Mucosa of descending colon (tissue), 3 donors: ENCODE measurements around the gene ATG7. TPM values are rescaled to one million over a fixed set of nuclear protein-coding genes. Genes with fewer than 3 reads are reported as not detected.

Experiments
- ATAC-seq: fragments of 200-7000 bp; cut with Tn5 transposase; one replicate; pipeline ENCODE4 v1.9.1; 2020; ENCODE audit warnings: mild to moderate bottlenecking, moderate library complexity
- DNase-seq, 3 donors: peaks; one replicate each; pipeline ENCODE4 v3.0.0-alpha.2; 2020
- H3K36me3 ChIP-seq: fragments of 200-600 bp; one replicate; pipeline ENCODE4 v1.8.0; 2021; ENCODE audit warnings: low read depth, mild to moderate bottlenecking
- H3K4me1 ChIP-seq: fragments of 200-600 bp; one replicate; pipeline ENCODE4 v1.8.0; 2021; ENCODE audit warnings: low read depth, mild to moderate bottlenecking
- H3K4me3 ChIP-seq: fragments of 200-600 bp; one replicate; pipeline ENCODE4 v1.8.0; 2021; ENCODE audit warnings: mild to moderate bottlenecking
- H3K9me3 ChIP-seq: fragments of 200-600 bp; one replicate; pipeline ENCODE4 v1.8.0; 2021; ENCODE audit warnings: mild to moderate bottlenecking
- CTCF ChIP-seq: fragments of 200-600 bp; IDR thresholded peaks from one replicate; pipeline ENCODE4 v1.8.0; 2022; ENCODE audit warnings: antibody characterized with exemption, mild to moderate bottlenecking
- intact Hi-C, 2 donors: fragments of 100-400 bp; cut with DNase I in 1 of 2; cut with micrococcal nuclease in 1 of 2; formaldehyde crosslinking; loops; one replicate each; pipeline versions ENCODE4 v1.11.0 to v1.11.1; 2022; cut with DNase I, micrococcal nuclease
- total RNA-seq, 3 donors: library from RNA; stranded (reverse); fragmentation: NEBNext Ultra II Directional in 2 of 3; extraction: Animal tissue kit (Norgen Biotek cat#: 25700) in 2 of 3; gene quantifications; one replicate each; pipeline versions ENCODE4 v1.2.1 to v1.2.4, GENCODE V29; 2021 to 2023
- donor health status: DM: no; HTN: no; CAD: no; lungs with moderate emphysema.
- donor health status: DM: no; HTN: no; CAD: no.
- donor health status: DM: no; HTN: yes; CAD: no.

ATG7 gene
- total RNA-seq, 3 donors from 2014 or later = 40.4 to 49.6 (median 43.3) TPM

- H3K36me3 ChIP-seq = no peaks in the 10 kb centered on the region
- ATAC-seq (peak; percentile 77), DNase-seq (peak in 1 of 3 donors; percentile 27)
- intact Hi-C loops = no loop called here
- H3K9me3 ChIP-seq = no peaks in the 10 kb centered on the region
- no peaks in the 10 kb centered on the region for H3K4me1 ChIP-seq
- no peak overlapping the region for H3K4me3 ChIP-seq
- TF ChIP-seq CTCF = no peak
Observed at GRCh38 chr3:11367143-11367693, 95.0 kb downstream of the ATG7 start.

- TF ChIP-seq CTCF = no peak
- no peak for DNase-seq
- H3K4me1 ChIP-seq = no peaks in the 10 kb centered on the region
- H3K36me3 ChIP-seq = no peaks in the 10 kb centered on the region
- intact Hi-C loops = loop anchor here in 1 of 2 donors (10.0 kb wide), 1 partner anchor 435 kb away; no protein-coding TSS in a partner anchor
- ATAC-seq = no peak
- H3K9me3 ChIP-seq = no peaks in the 10 kb centered on the region
- no peak overlapping the region for H3K4me3 ChIP-seq
Observed at GRCh38 chr3:11370191-11370590, 98.0 kb downstream of the ATG7 start.

- ATAC-seq = no peak
- Histone ChIP-seq H3K9me3 (no peaks in the 10 kb centered on the region), H3K4me1 (no peaks in the 10 kb centered on the region), H3K4me3 (no peak overlapping the region), H3K36me3 (no peaks in the 10 kb centered on the region)
- no peak for DNase-seq
- TF ChIP-seq CTCF = no peak
- intact Hi-C loops = loop anchor here in 1 of 2 donors (10.0 kb wide), 1 partner anchor 434 kb away; no protein-coding TSS in a partner anchor
Observed at GRCh38 chr3:11370966-11371365, 98.8 kb downstream of the ATG7 start.

- TF ChIP-seq CTCF = no peak
- ATAC-seq (no peak), DNase-seq (no peak)
- no peaks in the 10 kb centered on the region for H3K4me1 ChIP-seq
- no peaks in the 10 kb centered on the region for H3K36me3 ChIP-seq
- intact Hi-C loops = loop anchor here in 1 of 2 donors (10.0 kb wide), 1 partner anchor 433 kb away; no protein-coding TSS in a partner anchor
- H3K9me3 ChIP-seq = no peaks in the 10 kb centered on the region
- no peak overlapping the region for H3K4me3 ChIP-seq
Observed at GRCh38 chr3:11371747-11372146, 99.5 kb downstream of the ATG7 start.

GRCh38 chr3:11373235-11373634, 101.0 kb downstream of the ATG7 start:
- DNase-seq (no peak), ATAC-seq (no peak)
- Histone ChIP-seq H3K36me3 (no peaks in the 10 kb centered on the region), H3K4me1 (no peaks in the 10 kb centered on the region), H3K4me3 (no peak overlapping the region), H3K9me3 (no peaks in the 10 kb centered on the region)
- no peak for TF ChIP-seq CTCF
- intact Hi-C loops = loop anchor here in 1 of 2 donors (10.0 kb wide), 1 partner anchor 432 kb away; no protein-coding TSS in a partner anchor
